Erythroblast (primary cell): ENCODE data around the gene USB1.

Experiments
- GATA1 ChIP-seq: IDR thresholded peaks from 2 replicates; pipeline ENCODE4 v1.6.1; 2011; ENCODE audit warnings: low read depth, mild to moderate bottlenecking, control low read depth, low read length, moderate library complexity
- POLR2A ChIP-seq: IDR thresholded peaks from 2 replicates; pipeline ENCODE4 v1.6.1; 2011; ENCODE audit warnings: mild to moderate bottlenecking, low read length

DNA sequence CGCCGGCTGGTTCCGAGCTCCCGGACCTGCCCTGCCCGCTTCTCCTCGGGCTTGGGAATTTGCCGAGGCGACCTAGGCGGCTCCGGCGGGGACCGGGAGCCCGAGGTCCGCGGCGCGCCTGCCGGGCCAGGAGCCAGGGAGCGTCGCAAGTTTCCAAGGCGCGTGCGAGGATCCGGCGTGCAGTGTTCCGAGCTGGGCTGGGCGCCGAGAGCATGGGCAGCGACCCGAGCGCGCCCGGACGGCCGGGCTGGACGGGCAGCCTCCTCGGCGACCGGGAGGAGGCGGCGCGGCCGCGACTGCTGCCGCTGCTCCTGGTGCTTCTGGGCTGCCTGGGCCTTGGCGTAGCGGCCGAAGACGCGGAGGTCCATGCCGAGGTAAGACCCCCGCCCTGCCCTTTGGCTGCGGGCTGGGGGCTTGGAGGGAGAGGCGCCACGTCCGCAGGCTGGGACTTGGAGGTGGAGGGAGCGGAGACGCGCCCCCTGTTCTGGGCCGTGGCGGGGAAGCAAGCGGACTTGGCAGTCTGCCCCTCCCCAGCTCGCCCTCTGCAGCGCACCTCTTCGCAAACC lies 25.0 kb downstream of the USB1 start:
- no peak for TF ChIP-seq POLR2A
- no peak for TF ChIP-seq GATA1
